ENCODE data around the gene WHRN. TPM values are rescaled to one million over a fixed set of nuclear protein-coding genes. Genes with fewer than 3 reads are reported as not detected.

WHRN gene
- polyA plus RNA-seq, 1 donor from 2014 or later = 2.5 TPM

DNA sequence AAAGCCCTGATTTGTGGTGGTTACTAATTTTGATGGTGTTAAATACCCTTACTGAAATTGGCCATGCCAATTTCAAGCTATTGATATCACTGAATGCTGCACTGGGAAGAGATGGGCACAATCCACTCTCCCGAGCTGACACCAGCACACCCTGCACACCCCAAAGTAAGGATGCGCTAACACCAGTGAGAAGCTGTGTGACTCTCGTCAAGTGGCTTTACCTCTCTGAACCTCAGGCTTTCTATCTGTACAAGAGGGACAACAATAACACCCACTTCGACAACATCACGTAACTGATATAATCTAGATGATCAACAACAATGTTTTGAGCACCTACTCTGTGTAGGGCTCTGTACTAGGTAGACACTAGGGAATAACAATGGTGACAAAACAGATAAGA, 109.5 kb downstream of the WHRN start:
- Histone ChIP-seq H3K9me2 (ENCODE audit: insufficient read depth, low read length) (no peaks in the 10 kb centered on the region), H3K79me2 (replicated peaks; ENCODE audit: insufficient read depth, low read length) (no peaks in the 10 kb centered on the region), H3K9me3 (ENCODE audit: low read length) (no peaks in the 10 kb centered on the region), H3K4me2 (ENCODE audit: low read length) (no peak overlapping the region), H3K4me3 (ENCODE audit: low read length) (no peak overlapping the region), H3F3A (ENCODE audit: insufficient read depth, low read length, poor library complexity, severe bottlenecking) (no peaks in the 10 kb centered on the region), H3K27me3 (ENCODE audit: insufficient read depth, low read depth, low read length) (peaks cover 8% of the 10 kb centered on the region), H3K9ac (ENCODE audit: low read length) (no peak overlapping the region), H3K27ac (ENCODE audit: low read length) (no peak overlapping the region), H4K20me1 (ENCODE audit: insufficient read depth) (no peaks in the 10 kb centered on the region), H3K36me3 (ENCODE audit: insufficient read depth, low read length) (no peaks in the 10 kb centered on the region), H2AFZ (ENCODE audit: low read depth, low read length) (no peak overlapping the region)
- TF ChIP-seq MXI1 (conservative IDR thresholded peaks at IDR 0.05; ENCODE audit: poor library complexity, severe bottlenecking) (no peak), TAF1 (IDR thresholded peaks at IDR 0.05; ENCODE audit: low read depth) (no peak), SMC3 (conservative IDR thresholded peaks at IDR 0.05; ENCODE audit: poor library complexity) (no peak), EP300 (conservative IDR thresholded peaks at IDR 0.05; ENCODE audit: poor library complexity, severe bottlenecking) (no peak), RAD21 (conservative IDR thresholded peaks at IDR 0.05) (no peak), EZH2 (IDR thresholded peaks at IDR 0.05; ENCODE audit: borderline replicate concordance, insufficient read depth, low read length, poor library complexity, severe bottlenecking) (no peak), POLR2AphosphoS5 (IDR thresholded peaks at IDR 0.05) (no peak)
- TF ChIP-seq, protein P1, sequence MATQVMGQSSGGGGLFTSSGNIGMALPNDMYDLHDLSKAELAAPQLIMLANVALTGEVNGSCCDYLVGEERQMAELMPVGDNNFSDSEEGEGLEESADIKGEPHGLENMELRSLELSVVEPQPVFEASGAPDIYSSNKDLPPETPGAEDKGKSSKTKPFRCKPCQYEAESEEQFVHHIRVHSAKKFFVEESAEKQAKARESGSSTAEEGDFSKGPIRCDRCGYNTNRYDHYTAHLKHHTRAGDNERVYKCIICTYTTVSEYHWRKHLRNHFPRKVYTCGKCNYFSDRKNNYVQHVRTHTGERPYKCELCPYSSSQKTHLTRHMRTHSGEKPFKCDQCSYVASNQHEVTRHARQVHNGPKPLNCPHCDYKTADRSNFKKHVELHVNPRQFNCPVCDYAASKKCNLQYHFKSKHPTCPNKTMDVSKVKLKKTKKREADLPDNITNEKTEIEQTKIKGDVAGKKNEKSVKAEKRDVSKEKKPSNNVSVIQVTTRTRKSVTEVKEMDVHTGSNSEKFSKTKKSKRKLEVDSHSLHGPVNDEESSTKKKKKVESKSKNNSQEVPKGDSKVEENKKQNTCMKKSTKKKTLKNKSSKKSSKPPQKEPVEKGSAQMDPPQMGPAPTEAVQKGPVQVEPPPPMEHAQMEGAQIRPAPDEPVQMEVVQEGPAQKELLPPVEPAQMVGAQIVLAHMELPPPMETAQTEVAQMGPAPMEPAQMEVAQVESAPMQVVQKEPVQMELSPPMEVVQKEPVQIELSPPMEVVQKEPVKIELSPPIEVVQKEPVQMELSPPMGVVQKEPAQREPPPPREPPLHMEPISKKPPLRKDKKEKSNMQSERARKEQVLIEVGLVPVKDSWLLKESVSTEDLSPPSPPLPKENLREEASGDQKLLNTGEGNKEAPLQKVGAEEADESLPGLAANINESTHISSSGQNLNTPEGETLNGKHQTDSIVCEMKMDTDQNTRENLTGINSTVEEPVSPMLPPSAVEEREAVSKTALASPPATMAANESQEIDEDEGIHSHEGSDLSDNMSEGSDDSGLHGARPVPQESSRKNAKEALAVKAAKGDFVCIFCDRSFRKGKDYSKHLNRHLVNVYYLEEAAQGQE (IDR thresholded peaks at IDR 0.05; ENCODE audit: borderline replicate concordance) = no peak
- TF ChIP-seq, protein P2, sequence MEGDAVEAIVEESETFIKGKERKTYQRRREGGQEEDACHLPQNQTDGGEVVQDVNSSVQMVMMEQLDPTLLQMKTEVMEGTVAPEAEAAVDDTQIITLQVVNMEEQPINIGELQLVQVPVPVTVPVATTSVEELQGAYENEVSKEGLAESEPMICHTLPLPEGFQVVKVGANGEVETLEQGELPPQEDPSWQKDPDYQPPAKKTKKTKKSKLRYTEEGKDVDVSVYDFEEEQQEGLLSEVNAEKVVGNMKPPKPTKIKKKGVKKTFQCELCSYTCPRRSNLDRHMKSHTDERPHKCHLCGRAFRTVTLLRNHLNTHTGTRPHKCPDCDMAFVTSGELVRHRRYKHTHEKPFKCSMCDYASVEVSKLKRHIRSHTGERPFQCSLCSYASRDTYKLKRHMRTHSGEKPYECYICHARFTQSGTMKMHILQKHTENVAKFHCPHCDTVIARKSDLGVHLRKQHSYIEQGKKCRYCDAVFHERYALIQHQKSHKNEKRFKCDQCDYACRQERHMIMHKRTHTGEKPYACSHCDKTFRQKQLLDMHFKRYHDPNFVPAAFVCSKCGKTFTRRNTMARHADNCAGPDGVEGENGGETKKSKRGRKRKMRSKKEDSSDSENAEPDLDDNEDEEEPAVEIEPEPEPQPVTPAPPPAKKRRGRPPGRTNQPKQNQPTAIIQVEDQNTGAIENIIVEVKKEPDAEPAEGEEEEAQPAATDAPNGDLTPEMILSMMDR (IDR thresholded peaks at IDR 0.05; ENCODE audit: poor library complexity, severe bottlenecking) = no peak

DNA sequence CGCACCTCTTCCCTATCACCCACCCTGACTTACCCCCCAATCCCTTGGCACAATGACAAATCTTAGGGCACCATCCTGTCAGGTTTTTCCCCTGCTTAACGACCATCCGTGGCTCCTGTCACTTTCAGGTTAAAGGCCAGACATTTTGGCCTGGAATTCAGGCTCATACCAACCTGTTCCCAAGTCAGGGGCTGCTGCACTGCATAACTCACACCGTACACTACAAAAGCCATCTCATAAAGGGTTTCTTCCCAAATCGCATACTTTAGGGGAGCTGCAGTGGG, 110.0 kb downstream of the WHRN start:
- H3K4me2 ChIP-seq (ENCODE audit: low read length) = no peak overlapping the region
- no peaks in the 10 kb centered on the region for H3K36me3 ChIP-seq (ENCODE audit: insufficient read depth, low read length)
- TF ChIP-seq, protein P1 (IDR thresholded peaks at IDR 0.05; ENCODE audit: borderline replicate concordance) = no peak
- no peak overlapping the region for H2AFZ ChIP-seq (ENCODE audit: low read depth, low read length)
- no peaks in the 10 kb centered on the region for H4K20me1 ChIP-seq (ENCODE audit: insufficient read depth)
- no peak overlapping the region for H3K4me3 ChIP-seq (ENCODE audit: low read length)
- H3K27me3 ChIP-seq (ENCODE audit: insufficient read depth, low read depth, low read length) = peaks cover 8% of the 10 kb centered on the region
- no peaks in the 10 kb centered on the region for H3K9me3 ChIP-seq (ENCODE audit: low read length)
- no peak overlapping the region for H3K27ac ChIP-seq (ENCODE audit: low read length)
- no peaks in the 10 kb centered on the region for H3K9me2 ChIP-seq (ENCODE audit: insufficient read depth, low read length)
- no peak overlapping the region for H3K9ac ChIP-seq (ENCODE audit: low read length)
- no peaks in the 10 kb centered on the region for H3K79me2 ChIP-seq (replicated peaks; ENCODE audit: insufficient read depth, low read length)
- no peaks in the 10 kb centered on the region for H3F3A ChIP-seq (ENCODE audit: insufficient read depth, low read length, poor library complexity, severe bottlenecking)

All from neural cell (in vitro differentiated cells).